Activated CD4-positive, CD25-positive, alpha-beta regulatory T cell treated with anti-CD3 and anti-CD28 coated beads, Interleukin-2, amount 50 U/mL, for 24 hours (primary cell): ENCODE results near the gene HBQ1.
"Not testable (repeated sequence)": the region's sequence is repeated elsewhere in the genome, so short reads cannot be mapped to it uniquely, and the experiment has no call there.

Source experiments
- ATAC-seq, 2 donors: fragments of 150-1000 bp; cut with Tn5 transposase; one replicate each; pipeline ENCODE4 v1.10.0; 2021; ENCODE audit warnings: mild to moderate bottlenecking in 1 of 2, moderate library complexity in 1 of 2

Gene HBQ1

DNA sequence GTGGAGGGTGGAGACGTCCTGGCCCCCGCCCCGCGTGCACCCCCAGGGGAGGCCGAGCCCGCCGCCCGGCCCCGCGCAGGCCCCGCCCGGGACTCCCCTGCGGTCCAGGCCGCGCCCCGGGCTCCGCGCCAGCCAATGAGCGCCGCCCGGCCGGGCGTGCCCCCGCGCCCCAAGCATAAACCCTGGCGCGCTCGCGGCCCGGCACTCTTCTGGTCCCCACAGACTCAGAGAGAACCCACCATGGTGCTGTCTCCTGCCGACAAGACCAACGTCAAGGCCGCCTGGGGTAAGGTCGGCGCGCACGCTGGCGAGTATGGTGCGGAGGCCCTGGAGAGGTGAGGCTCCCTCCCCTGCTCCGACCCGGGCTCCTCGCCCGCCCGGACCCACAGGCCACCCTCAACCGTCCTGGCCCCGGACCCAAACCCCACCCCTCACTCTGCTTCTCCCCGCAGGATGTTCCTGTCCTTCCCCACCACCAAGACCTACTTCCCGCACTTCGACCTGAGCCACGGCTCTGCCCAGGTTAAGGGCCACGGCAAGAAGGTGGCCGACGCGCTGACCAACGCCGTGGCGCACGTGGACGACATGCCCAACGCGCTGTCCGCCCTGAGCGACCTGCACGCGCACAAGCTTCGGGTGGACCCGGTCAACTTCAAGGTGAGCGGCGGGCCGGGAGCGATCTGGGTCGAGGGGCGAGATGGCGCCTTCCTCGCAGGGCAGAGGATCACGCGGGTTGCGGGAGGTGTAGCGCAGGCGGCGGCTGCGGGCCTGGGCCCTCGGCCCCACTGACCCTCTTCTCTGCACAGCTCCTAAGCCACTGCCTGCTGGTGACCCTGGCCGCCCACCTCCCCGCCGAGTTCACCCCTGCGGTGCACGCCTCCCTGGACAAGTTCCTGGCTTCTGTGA is 3.5 kb upstream of the HBQ1 start, which contains the start of gene HBA1:
Gene HBA1, plus strand, starts transcription at position 204 of the 906 bp plus-strand sequence. Its CDS starts 37 bp downstream, at position 241.
- peak; percentile 33 to 37 for ATAC-seq

DNA sequence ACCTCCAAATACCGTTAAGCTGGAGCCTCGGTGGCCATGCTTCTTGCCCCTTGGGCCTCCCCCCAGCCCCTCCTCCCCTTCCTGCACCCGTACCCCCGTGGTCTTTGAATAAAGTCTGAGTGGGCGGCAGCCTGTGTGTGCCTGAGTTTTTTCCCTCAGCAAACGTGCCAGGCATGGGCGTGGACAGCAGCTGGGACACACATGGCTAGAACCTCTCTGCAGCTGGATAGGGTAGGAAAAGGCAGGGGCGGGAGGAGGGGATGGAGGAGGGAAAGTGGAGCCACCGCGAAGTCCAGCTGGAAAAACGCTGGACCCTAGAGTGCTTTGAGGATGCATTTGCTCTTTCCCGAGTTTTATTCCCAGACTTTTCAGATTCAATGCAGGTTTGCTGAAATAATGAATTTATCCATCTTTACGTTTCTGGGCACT is 2.9 kb upstream of the HBQ1 start:
- ATAC-seq: no peak

DNA sequence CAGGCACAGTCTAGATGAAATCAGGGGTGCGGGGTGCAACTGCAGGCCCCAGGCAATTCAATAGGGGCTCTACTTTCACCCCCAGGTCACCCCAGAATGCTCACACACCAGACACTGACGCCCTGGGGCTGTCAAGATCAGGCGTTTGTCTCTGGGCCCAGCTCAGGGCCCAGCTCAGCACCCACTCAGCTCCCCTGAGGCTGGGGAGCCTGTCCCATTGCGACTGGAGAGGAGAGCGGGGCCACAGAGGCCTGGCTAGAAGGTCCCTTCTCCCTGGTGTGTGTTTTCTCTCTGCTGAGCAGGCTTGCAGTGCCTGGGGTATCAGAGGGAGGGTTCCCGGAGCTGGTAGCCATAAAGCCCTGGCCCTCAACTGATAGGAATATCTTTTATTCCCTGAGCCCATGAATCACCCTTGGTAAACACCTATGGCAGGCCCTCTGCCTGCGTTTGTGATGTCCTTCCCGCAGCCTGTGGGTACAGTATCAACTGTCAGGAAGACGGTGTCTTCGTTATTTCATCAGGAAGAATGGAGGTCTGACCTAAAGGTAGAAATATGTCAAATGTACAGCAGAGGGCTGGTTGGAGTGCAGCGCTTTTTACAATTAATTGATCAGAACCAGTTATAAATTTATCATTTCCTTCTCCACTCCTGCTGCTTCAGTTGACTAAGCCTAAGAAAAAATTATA is 2.1 kb upstream of the HBQ1 start:
- no peak for ATAC-seq

GRCh38 chr16:178668-179015 is 1.6 kb upstream of the HBQ1 start:
- ATAC-seq: no peak

GRCh38 chr16:179211-180092 is 807 bp upstream of the HBQ1 start:
- ATAC-seq: no peak

DNA sequence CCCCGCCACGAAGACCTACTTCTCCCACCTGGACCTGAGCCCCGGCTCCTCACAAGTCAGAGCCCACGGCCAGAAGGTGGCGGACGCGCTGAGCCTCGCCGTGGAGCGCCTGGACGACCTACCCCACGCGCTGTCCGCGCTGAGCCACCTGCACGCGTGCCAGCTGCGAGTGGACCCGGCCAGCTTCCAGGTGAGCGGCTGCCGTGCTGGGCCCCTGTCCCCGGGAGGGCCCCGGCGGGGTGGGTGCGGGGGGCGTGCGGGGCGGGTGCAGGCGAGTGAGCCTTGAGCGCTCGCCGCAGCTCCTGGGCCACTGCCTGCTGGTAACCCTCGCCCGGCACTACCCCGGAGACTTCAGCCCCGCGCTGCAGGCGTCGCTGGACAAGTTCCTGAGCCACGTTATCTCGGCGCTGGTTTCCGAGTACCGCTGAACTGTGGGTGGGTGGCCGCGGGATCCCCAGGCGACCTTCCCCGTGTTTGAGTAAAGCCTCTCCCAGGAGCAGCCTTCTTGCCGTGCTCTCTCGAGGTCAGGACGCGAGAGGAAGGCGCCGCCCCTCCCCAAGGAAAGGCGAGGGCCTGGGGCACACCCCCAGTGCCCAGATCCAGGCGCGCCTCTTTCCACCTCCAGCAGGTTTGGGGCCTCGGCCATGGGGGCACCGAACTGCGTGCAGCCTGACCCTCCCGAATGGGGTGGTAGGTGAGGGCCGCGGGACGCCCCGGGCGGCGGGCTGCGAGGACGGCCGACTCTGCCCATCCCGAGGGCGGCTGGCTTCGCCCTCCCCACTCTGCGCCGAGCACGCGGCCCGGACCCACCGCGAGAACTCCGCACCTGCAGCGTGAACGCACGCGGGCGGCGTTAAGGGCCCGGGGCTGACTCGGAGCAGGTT is 664 bp downstream of the HBQ1 start:
- ATAC-seq: peak; percentile 84 to 85

DNA sequence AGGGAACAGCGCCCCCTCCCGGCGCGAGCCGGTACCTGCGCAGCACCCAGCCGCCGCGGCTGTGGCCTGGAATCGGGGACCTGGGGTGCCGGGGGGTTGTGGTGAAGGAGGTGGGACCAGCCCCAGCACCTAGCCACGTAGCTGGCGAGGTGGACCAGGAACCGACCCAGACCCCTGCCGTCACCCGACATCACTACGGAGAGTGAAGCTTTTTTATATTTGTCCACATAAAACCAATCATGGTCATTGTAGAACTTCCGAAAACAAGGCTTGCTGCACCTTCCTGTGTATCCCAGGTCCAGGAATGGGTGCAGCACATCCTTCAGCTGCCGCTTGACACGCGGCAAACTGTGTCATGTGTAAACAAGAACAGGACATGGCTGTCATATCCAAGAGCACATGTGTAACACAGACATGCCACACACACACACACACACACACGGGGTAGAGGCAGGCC is 1.3 kb downstream of the HBQ1 start:
- ATAC-seq: no peak

GRCh38 chr16:183005-183404 is 2.7 kb downstream of the HBQ1 start:
- no peak for ATAC-seq

DNA sequence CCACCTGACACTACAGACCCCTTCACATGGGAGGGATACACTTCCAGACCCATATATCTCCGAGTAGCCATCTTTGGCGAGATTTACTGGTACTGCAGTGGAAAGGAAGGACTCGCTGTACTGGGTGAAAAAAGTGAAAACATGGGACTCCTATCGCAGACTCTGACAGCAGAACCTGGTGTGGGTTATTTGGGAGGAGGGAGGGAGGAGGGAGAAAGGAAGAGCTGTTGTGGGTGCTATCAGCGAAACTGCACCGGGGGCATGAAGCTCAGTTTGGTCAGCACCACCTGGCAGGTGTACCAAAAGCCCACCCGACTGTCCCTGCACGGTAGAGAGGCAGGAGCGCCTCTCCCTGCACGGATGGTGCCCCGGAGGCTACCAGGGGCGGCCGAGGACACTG is 5.0 kb downstream of the HBQ1 start:
- no peak for ATAC-seq

DNA sequence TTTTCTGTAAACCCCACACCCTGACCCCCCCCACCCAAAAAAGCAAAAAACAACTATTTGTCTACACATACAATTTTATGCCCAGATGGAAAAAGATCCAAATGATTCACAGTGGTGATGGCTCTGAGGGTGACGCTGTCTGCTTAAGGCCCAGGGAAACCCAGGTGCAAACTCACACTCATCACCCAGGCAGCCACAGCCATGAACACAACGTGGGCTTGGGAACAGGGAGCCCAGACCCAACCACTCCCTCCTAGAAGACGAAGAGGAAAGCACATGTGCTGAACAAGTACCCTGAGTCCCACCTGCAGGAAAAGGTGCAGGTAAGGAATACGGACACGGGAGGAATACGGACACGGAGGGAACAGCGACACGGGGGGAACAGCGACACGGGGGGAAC is 5.4 kb downstream of the HBQ1 start:
- no peak for ATAC-seq

DNA sequence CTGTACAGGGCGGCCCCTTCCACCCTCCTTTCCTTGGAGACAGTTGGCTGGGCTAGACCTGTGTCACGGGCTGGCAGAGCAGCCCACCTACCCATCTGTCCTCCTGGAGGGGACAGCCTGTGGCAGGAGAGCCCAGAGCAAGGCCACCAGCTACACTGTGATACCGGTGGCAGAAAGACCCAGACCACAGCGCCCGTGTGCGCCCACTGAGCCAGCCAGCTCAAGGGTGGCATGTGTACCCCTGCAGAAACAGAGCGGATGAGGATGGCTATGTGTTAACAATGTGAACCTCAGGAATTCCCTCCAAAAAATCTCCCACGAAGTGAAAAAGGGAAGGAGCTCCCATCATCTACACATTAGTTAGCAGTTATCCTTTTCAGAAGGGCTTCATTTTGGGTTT is 7.1 kb downstream of the HBQ1 start:
- no peak for ATAC-seq

GRCh38 chr16:188674-189073 is 8.4 kb downstream of the HBQ1 start:
- peak; percentile 33 to 63 for ATAC-seq

- no peak for ATAC-seq
Measured at GRCh38 chr16:189604-190186, 9.4 kb downstream of the HBQ1 start.

DNA sequence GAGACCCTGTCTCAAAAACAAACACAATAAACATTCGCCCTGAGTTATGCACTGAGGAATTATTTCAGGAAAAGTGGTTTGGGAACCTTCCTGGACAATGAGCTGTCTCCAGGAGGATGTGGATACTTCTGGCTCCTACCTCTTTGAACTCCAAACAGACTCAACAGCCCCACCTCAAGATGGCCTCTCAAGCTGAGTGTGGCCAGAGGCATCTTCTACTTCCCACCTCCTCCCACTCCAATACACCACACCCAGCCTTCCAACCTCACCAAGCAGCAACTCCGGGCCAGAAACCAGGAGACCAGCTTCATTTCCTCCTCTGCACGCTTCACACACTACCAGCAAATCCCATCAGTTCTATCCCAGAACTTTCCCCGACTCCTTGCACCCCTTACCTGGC is 11.6 kb downstream of the HBQ1 start:
- ATAC-seq: no peak

GRCh38 chr16:192686-193085 is 12.4 kb downstream of the HBQ1 start:
- no peak for ATAC-seq

DNA sequence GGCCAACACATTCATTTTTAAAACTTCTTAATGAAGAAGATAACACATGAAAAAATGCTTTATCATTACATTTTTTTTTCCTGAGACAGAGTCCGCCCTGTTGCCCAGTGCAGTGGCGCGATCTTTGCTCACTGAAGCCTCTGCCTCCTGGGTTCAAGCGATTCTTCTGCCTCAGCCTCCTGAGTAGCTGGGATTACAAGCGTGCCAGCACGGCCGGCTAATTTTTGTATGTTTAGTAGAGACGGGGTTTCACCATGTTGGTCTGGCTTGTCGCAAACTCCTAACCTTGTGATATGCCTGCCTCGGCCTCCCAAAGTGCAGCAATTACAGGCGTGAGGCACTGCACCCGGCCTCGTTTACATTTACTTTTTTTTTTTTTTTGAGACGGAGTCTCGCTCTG is 13.2 kb downstream of the HBQ1 start:
- ATAC-seq: no peak

DNA sequence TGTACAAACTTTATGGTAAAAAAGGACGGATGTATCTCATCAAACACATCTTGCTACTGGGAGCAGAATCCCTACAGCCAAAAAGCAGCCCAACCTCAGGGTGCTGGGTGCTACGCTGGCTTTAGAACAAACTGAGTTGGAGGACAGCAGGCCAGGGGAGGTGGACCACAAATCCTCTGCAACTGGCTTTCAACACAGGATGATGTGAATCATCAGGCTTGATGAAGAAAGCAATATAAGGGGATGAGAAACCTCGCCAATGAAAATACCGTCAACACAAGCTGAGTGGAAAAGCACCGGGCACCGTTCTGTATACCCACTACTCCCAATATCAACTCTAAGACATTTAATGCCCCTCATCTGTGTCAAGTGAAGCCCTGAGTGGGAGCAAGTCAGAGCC is 14.3 kb downstream of the HBQ1 start:
- ATAC-seq: no peak

DNA sequence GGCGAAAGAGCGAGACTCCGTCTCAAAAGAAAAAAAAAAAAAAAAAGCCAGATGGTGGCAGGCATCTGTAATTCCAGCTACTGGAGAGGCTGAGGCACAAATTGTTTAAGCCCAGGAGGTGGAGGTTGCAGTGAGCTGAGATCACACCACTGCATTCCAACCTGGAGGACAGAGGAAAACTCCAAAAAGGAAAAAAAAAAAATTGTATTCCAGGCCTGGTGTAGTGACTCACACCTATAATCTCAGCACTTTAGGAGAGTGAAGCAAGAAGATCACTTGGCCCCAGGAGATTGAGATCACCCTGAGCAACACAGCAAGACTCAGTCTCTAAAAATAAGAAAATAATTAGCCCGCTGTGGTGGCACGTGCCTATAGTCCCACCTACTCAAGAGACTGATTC is 20.1 kb downstream of the HBQ1 start:
- no peak for ATAC-seq

- no peak for ATAC-seq
Measured at GRCh38 chr16:203246-203645, 23.0 kb downstream of the HBQ1 start.

DNA sequence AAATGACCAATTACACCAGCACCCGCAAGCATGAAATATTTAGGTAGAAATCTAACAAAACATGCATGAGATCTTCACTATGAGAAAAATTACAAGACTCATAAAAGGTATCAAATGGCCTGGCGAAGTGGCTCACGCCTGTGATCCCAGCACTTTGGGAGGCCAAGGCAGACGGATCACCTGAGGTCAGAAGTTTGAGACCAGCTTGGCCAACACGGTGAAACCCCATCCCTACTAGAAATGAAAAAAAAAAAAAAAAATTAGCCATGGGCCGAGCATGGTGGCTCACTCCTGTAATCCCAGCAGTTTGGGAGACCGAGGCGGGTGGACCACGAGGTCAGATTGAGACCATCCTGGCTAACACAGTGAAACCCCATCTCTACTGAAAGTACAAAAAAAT is 23.8 kb downstream of the HBQ1 start:
- not testable (repeated sequence) for ATAC-seq

GRCh38 chr16:209359-209758 is 29.1 kb downstream of the HBQ1 start:
- not testable (repeated sequence) for ATAC-seq
